ENCODE results near the gene BSCL2.

GRCh38 chr11:62721994-62722393, 14.8 kb upstream of the BSCL2 start:
- TF ChIP-seq, protein P1, sequence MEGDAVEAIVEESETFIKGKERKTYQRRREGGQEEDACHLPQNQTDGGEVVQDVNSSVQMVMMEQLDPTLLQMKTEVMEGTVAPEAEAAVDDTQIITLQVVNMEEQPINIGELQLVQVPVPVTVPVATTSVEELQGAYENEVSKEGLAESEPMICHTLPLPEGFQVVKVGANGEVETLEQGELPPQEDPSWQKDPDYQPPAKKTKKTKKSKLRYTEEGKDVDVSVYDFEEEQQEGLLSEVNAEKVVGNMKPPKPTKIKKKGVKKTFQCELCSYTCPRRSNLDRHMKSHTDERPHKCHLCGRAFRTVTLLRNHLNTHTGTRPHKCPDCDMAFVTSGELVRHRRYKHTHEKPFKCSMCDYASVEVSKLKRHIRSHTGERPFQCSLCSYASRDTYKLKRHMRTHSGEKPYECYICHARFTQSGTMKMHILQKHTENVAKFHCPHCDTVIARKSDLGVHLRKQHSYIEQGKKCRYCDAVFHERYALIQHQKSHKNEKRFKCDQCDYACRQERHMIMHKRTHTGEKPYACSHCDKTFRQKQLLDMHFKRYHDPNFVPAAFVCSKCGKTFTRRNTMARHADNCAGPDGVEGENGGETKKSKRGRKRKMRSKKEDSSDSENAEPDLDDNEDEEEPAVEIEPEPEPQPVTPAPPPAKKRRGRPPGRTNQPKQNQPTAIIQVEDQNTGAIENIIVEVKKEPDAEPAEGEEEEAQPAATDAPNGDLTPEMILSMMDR (IDR thresholded peaks at IDR 0.05) = no peak
- no peak for TF ChIP-seq POLR2A (IDR thresholded peaks at IDR 0.05)
